Activated CD4-positive, alpha-beta T cell treated with anti-CD3 and anti-CD28 coated beads for 36 hours (primary cell): ENCODE data around the gene NLRP7. TPM values are rescaled to one million over a fixed set of nuclear protein-coding genes. Genes with fewer than 3 reads are reported as not detected.
A peak's percentile ranks its signal among the peaks of the same experiment; 100 is the strongest.
"Not testable (repeated sequence)": the region's sequence is repeated elsewhere in the genome, so short reads cannot be mapped to it uniquely, and the experiment has no call there.

Experiments used
- ATAC-seq: fragments of 200-7000 bp; cut with Tn5 transposase; one replicate; pipeline ENCODE4 v1.10.0; 2021; ENCODE audit warnings: mild to moderate bottlenecking, moderate library complexity
- CTCF ChIA-PET: fragments of 350-600 bp; sonication (Branson Sonifier 250); formaldehyde crosslinking; loops from one replicate; lab custom pipeline; 2021; ENCODE audit warnings: antibody characterized with exemption; lab: Charles Lee
- POLR2A ChIA-PET: fragments of 350-600 bp; sonication (Branson Sonifier 250); formaldehyde crosslinking; loops from one replicate; lab custom pipeline; 2021; ENCODE audit warnings: antibody characterized with exemption, inconsistent platforms; lab: Charles Lee
- DNase-seq: peaks from one replicate; pipeline ENCODE4 v3.0.0-alpha.2; 2020
- H3K27ac Mint-ChIP-seq: one replicate; pipeline ENCODE4 v1.8.0; 2021; ENCODE audit warnings: mixed read lengths
- H3K27me3 Mint-ChIP-seq: one replicate; pipeline ENCODE4 v1.8.0; 2021; ENCODE audit warnings: mixed read lengths
- H3K36me3 Mint-ChIP-seq: one replicate; pipeline ENCODE4 v1.8.0; 2021; ENCODE audit warnings: low read depth, mixed read lengths
- H3K4me1 Mint-ChIP-seq: one replicate; pipeline ENCODE4 v1.8.0; 2021; ENCODE audit warnings: mixed read lengths
- H3K4me3 Mint-ChIP-seq: one replicate; pipeline ENCODE4 v1.8.0; 2021; ENCODE audit warnings: mild to moderate bottlenecking, moderate library complexity, mixed read lengths
- H3K9me3 Mint-ChIP-seq: one replicate; pipeline ENCODE4 v1.8.0; 2021; ENCODE audit warnings: low read depth, mixed read lengths
- intact Hi-C, 2 experiments: fragments of 100-400 bp; cut with DNase I in 1 of 2; cut with micrococcal nuclease in 1 of 2; formaldehyde crosslinking; loops; one replicate each; pipeline versions ENCODE4 v1.14.2 to v1.15.1; 2022 to 2024; cut with DNase I, micrococcal nuclease
- total RNA-seq, 2 experiments: library from RNA; stranded (reverse); gene quantifications; one replicate each; pipeline ENCODE4 v1.2.3, GENCODE V29; 2021

NLRP7 gene
- total RNA-seq, 2 experiments from 2014 or later, result not detected

DNA sequence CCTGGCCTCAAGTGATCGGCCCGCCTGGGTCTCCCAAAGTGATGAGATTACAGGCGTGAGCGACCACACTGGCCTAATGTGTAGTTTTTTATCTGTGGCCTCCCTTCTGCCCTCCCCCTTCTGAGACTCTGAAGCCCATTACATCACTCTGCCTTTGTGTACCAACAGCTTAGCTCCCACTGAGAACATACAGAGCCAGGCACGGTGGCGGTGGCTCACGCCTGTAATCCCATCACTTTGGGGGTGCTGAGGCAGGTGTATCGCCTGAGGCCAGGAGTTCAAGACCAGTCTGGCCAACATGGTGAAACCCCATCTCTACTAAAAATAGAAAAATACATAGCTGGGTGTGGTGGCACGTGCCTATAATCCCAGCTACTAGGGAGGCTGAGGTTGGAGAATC, 28.8 kb downstream of the NLRP7 start:
- DNase-seq (no peak), ATAC-seq (no peak)
- ChIA-PET POLR2A (no interaction called here), CTCF (interaction anchor here (0.7 kb wide), 1 partner anchor 31 kb away, joined by 4 read pairs; no protein-coding TSS in a partner anchor)
- Mint-ChIP-seq H3K36me3 (no peaks in the 10 kb centered on the region), H3K9me3 (no peaks in the 10 kb centered on the region), H3K4me1 (no peaks in the 10 kb centered on the region), H3K4me3 (no peak overlapping the region), H3K27me3 (peaks cover 14% of the 10 kb centered on the region), H3K27ac (no peak overlapping the region)
- intact Hi-C loops, result loop anchor here in 1 of 2 experiments (5.0 kb wide), 1 partner anchor 436 kb away; no protein-coding TSS in a partner anchor

DNA sequence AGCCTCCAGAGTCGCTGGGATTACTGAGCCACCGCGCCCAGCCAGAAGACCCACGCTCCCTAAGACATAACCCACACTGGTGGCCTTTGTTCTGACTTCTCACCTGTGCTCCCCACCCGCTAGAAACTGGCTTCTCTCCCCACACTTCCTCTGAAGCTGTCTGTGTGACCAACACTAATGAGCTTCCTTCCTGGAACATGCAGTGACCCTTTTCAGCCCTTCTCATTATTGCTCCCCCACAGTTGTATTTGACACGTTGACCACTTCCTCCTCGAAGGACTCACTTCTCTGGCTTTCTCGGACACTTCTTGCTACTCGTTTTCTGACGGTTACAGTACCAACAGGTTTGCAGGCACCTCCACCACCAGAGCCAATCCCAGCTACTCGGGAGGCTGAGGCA, 30.5 kb downstream of the NLRP7 start:
- POLR2A ChIA-PET, result no interaction called here
- ATAC-seq (no peak), DNase-seq (no peak)
- H3K36me3 Mint-ChIP-seq, result no peaks in the 10 kb centered on the region
- H3K9me3 Mint-ChIP-seq, result no peaks in the 10 kb centered on the region
- H3K27ac Mint-ChIP-seq, result no peak overlapping the region
- H3K4me3 Mint-ChIP-seq, result no peak overlapping the region
- intact Hi-C loops, result loop anchor here in 1 of 2 experiments (5.0 kb wide), 1 partner anchor 435 kb away; no protein-coding TSS in a partner anchor
- H3K27me3 Mint-ChIP-seq, result peaks cover 15% of the 10 kb centered on the region
- H3K4me1 Mint-ChIP-seq, result no peaks in the 10 kb centered on the region
- CTCF ChIA-PET, result interaction anchor here (1.1 kb wide), 1 partner anchor 36 kb away, joined by 3 read pairs; no protein-coding TSS in a partner anchor

DNA sequence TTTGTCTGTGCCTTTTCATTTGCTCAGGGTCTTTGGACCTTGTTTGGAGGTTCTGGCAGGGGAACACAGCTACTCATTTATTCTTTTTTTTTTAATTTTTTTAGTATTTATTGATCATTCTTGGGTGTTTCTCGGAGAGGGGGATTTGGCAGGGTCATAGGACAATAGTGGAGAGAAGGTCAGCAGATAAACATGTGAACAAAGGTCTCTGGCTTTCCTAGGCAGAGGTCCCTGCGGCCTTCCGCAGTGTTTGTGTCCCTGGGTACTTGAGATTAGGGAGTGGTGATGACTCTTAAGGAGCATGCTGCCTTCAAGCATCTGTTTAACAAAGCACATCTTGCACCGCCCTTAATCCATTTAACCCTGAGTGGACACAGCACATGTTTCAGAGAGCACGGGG, 39.4 kb downstream of the NLRP7 start:
- H3K27ac Mint-ChIP-seq, H3K4me1 Mint-ChIP-seq, DNase-seq, H3K9me3 Mint-ChIP-seq, intact Hi-C loops, CTCF ChIA-PET, H3K36me3 Mint-ChIP-seq, H3K4me3 Mint-ChIP-seq, ATAC-seq, POLR2A ChIA-PET, H3K27me3 Mint-ChIP-seq: not testable (repeated sequence)

DNA sequence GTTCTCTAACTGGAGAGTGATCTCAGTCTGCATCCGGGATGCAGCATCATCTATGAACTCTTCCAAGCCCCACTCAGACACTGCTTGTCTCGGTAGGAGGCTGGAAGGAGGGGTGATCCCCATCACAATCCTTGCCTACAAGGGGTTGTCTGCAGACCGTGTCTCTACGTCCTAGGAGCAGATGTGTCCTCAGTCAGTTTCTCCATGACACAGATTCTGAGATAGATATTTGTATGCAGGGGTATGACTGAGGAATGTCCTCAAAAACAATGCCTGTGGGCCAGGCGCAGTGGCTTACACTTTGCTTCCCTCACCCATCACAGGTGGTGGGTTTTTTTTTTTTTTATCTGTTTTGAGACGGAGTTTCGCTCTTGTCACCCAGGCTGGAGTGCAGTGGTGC, 40.5 kb downstream of the NLRP7 start:
- no peaks in the 10 kb centered on the region for H3K36me3 Mint-ChIP-seq
- intact Hi-C loops, result no loop called here
- H3K4me1 Mint-ChIP-seq, result no peaks in the 10 kb centered on the region
- CTCF ChIA-PET, result no interaction called here
- no peak overlapping the region for H3K4me3 Mint-ChIP-seq
- no peak for DNase-seq
- H3K27me3 Mint-ChIP-seq, result peaks cover 6% of the 10 kb centered on the region
- ATAC-seq, result no peak
- H3K9me3 Mint-ChIP-seq, result no peaks in the 10 kb centered on the region
- POLR2A ChIA-PET, result no interaction called here
- no peak overlapping the region for H3K27ac Mint-ChIP-seq

DNA sequence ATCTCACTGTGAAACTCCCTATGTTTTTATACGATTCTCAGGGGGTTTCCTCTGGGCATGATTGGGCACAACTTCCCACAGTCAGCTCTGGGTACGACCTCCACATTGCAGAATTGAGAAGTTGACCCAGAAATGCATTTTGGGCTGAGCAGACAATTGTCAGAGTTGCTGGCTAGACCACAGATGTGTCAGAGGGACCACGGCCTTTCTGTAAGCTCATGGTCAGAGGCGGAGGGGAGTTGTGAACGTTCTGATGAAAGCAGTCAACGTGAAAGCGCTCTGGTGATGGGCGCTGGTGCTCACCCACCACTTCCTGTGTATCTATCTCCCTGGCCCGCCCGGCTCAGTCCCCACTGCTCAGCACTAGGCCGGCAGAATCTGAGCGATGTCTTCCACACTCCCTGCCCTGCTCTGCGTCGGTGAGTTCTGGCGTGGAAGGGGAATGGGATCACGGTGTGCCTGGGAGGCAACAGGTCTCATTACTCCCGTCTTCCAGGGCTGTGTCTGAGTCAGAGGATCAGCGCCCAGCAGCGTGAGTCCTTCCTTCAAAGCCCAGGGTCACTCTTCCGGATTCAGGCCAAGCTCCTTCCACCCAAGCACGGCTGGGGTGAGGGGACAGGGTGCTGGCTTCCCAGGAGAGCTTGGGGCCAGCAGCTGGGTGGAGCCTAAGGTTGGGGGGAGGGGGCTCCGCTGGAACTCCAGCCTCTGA, 41.4 kb downstream of the NLRP7 start, which contains the start of gene NCR1:
NCR1 (plus strand) TSS at position 346 of the 709 bp plus-strand sequence; CDS start at position 386, 40 bp downstream.
- DNase-seq (peak; percentile 13), ATAC-seq (no peak)
- POLR2A ChIA-PET, result no interaction called here
- Mint-ChIP-seq H3K27me3 (peaks cover 6% of the 10 kb centered on the region), H3K36me3 (no peaks in the 10 kb centered on the region), H3K4me3 (no peak within 1 kb of the TSS), H3K27ac (no peak within 1 kb of the TSS), H3K4me1 (no peaks in the 10 kb centered on the region), H3K9me3 (no peaks in the 10 kb centered on the region)
- CTCF ChIA-PET, result no interaction called here
- intact Hi-C loops, result no loop called here

DNA sequence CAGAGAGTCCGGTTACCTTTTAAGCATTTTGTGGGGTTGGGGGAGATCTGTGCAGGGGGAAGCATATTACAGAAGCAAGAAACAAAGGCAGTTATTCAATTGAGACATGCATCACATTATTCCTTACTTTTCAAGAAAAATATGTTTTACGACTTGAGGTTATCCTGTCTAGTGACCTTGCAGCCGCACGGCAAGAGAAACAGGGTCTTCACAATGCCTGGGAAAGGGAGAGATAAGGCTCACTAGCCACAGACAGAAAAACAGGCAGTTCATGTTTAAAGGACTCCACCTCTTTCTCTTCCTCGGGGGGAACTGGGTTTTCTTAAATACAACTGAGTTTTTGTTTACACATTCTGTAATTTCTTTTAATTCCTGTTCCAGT, 41.9 kb downstream of the NLRP7 start:
- Mint-ChIP-seq H3K9me3 (no peaks in the 10 kb centered on the region), H3K4me1 (no peaks in the 10 kb centered on the region), H3K27ac (no peak overlapping the region), H3K4me3 (no peak overlapping the region), H3K36me3 (no peaks in the 10 kb centered on the region), H3K27me3 (peaks cover 7% of the 10 kb centered on the region)
- ATAC-seq (no peak), DNase-seq (no peak)
- POLR2A ChIA-PET, result no interaction called here
- CTCF ChIA-PET, result no interaction called here
- intact Hi-C loops, result no loop called here

DNA sequence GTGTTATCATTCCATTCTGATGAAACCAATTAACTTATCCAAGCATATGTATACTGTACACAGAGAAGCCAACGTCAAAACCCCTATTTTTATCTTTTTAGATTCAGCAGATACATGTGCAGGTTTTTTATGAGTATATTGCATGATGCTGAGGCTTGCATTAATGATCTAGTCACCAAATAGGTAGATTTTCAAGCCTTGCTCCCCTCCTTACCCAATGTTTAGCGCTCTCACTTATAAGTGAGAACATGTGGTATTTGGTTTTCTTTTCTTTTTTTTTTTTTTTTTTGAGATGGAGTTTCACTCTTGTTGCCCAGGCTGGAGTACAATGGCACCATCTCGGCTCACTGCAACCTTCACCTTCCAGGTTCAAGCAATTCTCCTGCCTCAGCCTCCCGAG, 43.1 kb downstream of the NLRP7 start:
- H3K9me3 Mint-ChIP-seq, result not testable (repeated sequence)
- CTCF ChIA-PET, result interaction anchor here (0.7 kb wide), 1 partner anchor 228 kb away, joined by 5 read pairs; no protein-coding TSS in a partner anchor

DNA sequence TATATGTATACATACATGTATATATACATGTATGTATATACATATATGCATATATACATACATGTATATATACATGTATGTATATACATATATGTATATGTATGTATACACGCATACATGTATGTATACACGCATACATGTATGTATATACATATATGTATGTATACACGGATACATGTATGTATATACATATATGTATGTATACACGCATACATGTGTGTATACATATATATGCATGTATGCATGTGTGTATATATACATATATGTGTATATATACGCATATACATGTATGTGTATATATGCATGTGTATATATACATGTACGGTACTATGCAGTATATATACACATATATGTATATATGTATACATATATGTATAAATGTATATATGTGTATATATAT, 44.0 kb downstream of the NLRP7 start:
- Mint-ChIP-seq H3K4me1 (no peaks in the 10 kb centered on the region), H3K36me3 (no peaks in the 10 kb centered on the region), H3K9me3 (no peaks in the 10 kb centered on the region), H3K27me3 (peaks cover 14% of the 10 kb centered on the region), H3K27ac (no peak overlapping the region), H3K4me3 (no peak overlapping the region)
- ChIA-PET CTCF (interaction anchor here (0.6 to 1.0 kb wide), 2 partner anchors 22 to 928 kb away, joined by 3 read pairs; no protein-coding TSS in a partner anchor), POLR2A (no interaction called here)
- intact Hi-C loops, result no loop called here
- ATAC-seq, result no peak
- no peak for DNase-seq

More for the DNA sequence above, 43.1 kb downstream of the NLRP7 start:
- H3K4me1 Mint-ChIP-seq, DNase-seq, POLR2A ChIA-PET, H3K4me3 Mint-ChIP-seq, H3K36me3 Mint-ChIP-seq, H3K27ac Mint-ChIP-seq, ATAC-seq, intact Hi-C loops: not testable (repeated sequence)
- H3K27me3 Mint-ChIP-seq, result peaks cover 11% of the 10 kb centered on the region

DNA sequence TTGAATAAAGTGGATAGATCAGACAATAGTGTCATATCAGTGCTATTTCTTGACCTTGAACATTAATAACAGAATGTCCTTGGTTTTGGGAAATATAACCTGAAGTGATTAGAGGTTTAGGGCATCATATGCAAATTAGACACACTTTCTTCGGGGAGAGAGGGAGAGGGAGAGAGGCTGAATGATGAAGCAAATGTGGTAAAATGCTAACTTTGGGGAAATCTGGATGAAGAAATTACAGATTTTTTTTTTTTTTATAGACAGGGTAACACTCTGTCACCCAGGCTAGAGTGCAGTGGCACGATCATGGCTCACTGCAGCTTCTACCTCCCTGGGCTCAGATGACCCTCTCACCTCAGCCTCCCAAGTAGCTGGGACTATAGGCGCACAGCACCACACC, 45.3 kb downstream of the NLRP7 start:
- ChIA-PET POLR2A (no interaction called here), CTCF (no interaction called here)
- intact Hi-C loops, result no loop called here
- Mint-ChIP-seq H3K27me3 (peaks cover 17% of the 10 kb centered on the region), H3K9me3 (no peaks in the 10 kb centered on the region), H3K4me3 (no peak overlapping the region), H3K36me3 (no peaks in the 10 kb centered on the region), H3K4me1 (no peaks in the 10 kb centered on the region), H3K27ac (no peak overlapping the region)
- no peak for DNase-seq
- no peak for ATAC-seq

DNA sequence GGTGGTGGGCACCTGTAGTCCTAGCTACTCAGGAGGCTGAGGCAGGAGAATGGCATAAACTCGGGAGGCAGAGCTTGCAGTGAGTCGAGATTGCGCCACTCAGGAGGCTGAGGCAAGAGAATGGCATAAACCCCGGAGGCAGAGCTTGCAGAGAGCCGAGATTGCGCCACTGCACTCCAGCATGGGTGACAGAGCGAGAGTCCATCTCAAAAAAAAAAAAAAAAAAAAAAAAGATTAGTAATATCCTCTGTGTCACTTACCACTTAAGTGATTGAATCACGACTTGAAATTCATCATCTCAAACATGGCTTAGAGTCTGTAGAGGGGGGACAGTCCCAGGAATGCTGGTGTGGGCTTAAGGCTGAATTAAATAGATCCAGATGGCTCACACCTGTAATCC, 46.2 kb downstream of the NLRP7 start:
- H3K4me3 Mint-ChIP-seq, H3K27ac Mint-ChIP-seq, POLR2A ChIA-PET, H3K9me3 Mint-ChIP-seq, ATAC-seq, H3K4me1 Mint-ChIP-seq, DNase-seq, intact Hi-C loops, CTCF ChIA-PET, H3K36me3 Mint-ChIP-seq: not testable (repeated sequence)
- H3K27me3 Mint-ChIP-seq, result peaks cover 17% of the 10 kb centered on the region

DNA sequence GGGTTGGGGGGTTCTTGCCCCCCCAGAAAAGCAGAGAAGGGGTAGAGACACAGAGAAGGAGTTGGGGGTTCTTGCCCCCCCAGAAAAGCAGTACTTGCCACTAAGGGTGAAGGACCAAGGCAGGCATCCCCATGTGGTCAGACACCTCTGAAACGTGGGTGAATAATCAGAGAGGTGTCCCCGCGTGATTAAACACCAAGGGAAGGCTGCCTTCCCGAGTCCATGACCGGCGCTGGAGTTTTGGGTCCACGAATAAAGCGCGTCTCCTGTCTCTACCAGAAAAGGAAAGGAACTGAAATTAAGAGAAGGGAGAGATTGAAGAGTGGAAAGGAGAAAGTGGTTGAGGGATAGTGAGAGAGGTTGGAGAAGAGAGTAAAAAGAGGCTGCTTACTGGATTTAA, 47.7 kb downstream of the NLRP7 start:
- H3K4me1 Mint-ChIP-seq, POLR2A ChIA-PET, CTCF ChIA-PET, H3K36me3 Mint-ChIP-seq, H3K9me3 Mint-ChIP-seq, ATAC-seq, intact Hi-C loops, DNase-seq, H3K4me3 Mint-ChIP-seq, H3K27ac Mint-ChIP-seq: not testable (repeated sequence)
- peaks cover 14% of the 10 kb centered on the region for H3K27me3 Mint-ChIP-seq

DNA sequence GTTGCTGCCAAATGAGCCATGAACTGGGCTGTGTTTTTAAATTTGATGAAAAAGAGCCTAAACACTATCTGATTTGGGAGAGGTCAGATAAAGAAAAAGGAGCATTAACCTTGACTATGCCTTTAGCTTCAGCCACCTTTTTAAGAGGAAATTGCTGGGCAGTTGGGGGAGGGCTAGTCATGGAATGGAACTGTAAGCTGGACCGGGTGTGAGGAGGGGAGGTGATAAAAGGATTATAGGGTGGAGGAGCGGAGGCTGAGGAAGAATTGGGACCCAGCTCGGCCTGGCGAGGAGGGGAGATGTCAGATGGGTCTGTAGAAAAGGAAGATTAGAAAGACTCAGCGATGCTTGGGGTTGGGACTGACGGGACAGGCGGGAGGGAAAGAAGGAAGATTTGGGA, 48.6 kb downstream of the NLRP7 start:
- intact Hi-C loops, H3K27ac Mint-ChIP-seq, H3K36me3 Mint-ChIP-seq, ATAC-seq, DNase-seq, POLR2A ChIA-PET, CTCF ChIA-PET, H3K9me3 Mint-ChIP-seq, H3K4me1 Mint-ChIP-seq, H3K4me3 Mint-ChIP-seq: not testable (repeated sequence)
- peaks cover 14% of the 10 kb centered on the region for H3K27me3 Mint-ChIP-seq
